ENCODE measurements around the gene ST8SIA5. TPM values are rescaled to one million over a fixed set of nuclear protein-coding genes. Genes with fewer than 3 reads are reported as not detected.

The ST8SIA5 gene
- total RNA-seq, 1 experiment from 2014 or later = 0.54 TPM

GRCh38 chr18:46628206-46628605 lies 128.6 kb downstream of the ST8SIA5 start:
- Histone ChIP-seq H3K4me3 (replicated peaks in 1 of 2; ENCODE audit: low read depth in 1 of 2, low read length in 2 of 2) (no peak overlapping the region), H4K20me1 (ENCODE audit: insufficient read depth) (no peaks in the 10 kb centered on the region), H3K9me3 (ENCODE audit: control insufficient read depth in 1 of 2, insufficient read depth in 1 of 2, low read depth in 1 of 2, low read length in 2 of 2) (no peaks in the 10 kb centered on the region), H3K4me2 (ENCODE audit: low read length) (no peak overlapping the region), H3K27ac (ENCODE audit: low read depth, low read length) (no peak overlapping the region), H3K79me2 (ENCODE audit: insufficient read depth, low read length) (no peaks in the 10 kb centered on the region), H3K36me3 (ENCODE audit: control insufficient read depth in 1 of 2, insufficient read depth in 2 of 2, low read length in 2 of 2) (no peaks in the 10 kb centered on the region), H3K27me3 (ENCODE audit: insufficient read depth, low read length) (peaks cover 38% of the 10 kb centered on the region), H2AFZ (ENCODE audit: low read depth, low read length, poor library complexity, severe bottlenecking) (no peak overlapping the region), H3K9me2 (ENCODE audit: insufficient read depth) (no peaks in the 10 kb centered on the region), H3K4me1 (ENCODE audit: control insufficient read depth in 1 of 2, insufficient read depth in 2 of 2, low read length in 2 of 2) (peaks cover 0 to 8% of the 10 kb centered on the region in 2 experiments; a peak in 2 of 4 replicates), H3K9ac (ENCODE audit: low read length) (no peak overlapping the region)
- intact Hi-C loops (cut with micrococcal nuclease) = no loop called here
- BruUV-seq (replicated peaks) = no TSS peak
- ChIA-PET POLR2A (no interaction called here), RAD21 (ENCODE audit: low non-redundant PET in 1 of 2, low total read pairs in 2 of 2, uncharacterized antibody in 2 of 2, unreplicated experiment in 2 of 2) (no interaction called here), CTCF (no interaction called here)
- no peak for DNase-seq (ENCODE audit: low read depth, low spot score)
- TF ChIP-seq YY1 (IDR thresholded peaks at IDR 0.05; ENCODE audit: extremely low read depth, insufficient replicate concordance, low read depth, low read length) (no peak), CTCF (IDR thresholded peaks at IDR 0.05 in 2 of 3, conservative IDR thresholded peaks at IDR 0.05 in 1 of 3; ENCODE audit: borderline replicate concordance in 1 of 3, insufficient read depth in 1 of 3, low read depth in 2 of 3, low read length in 2 of 3) (no peak), SRF (IDR thresholded peaks at IDR 0.05; ENCODE audit: low read depth) (no peak), ZFX (IDR thresholded peaks at IDR 0.05) (no peak), SP1 (IDR thresholded peaks at IDR 0.05; ENCODE audit: low read depth) (no peak), POLR2A (IDR thresholded peaks at IDR 0.05; ENCODE audit: borderline replicate concordance, extremely low read depth, insufficient read depth, insufficient read length) (no peak), ZBTB33 (IDR thresholded peaks at IDR 0.05; ENCODE audit: extremely low read depth, insufficient replicate concordance, low read length) (no peak), EZH2phosphoT487 (IDR thresholded peaks at IDR 0.05; ENCODE audit: borderline replicate concordance) (no peak), EGR1 (IDR thresholded peaks at IDR 0.05; ENCODE audit: low read depth) (no peak), TCF7L2 (IDR thresholded peaks at IDR 0.05; ENCODE audit: borderline replicate concordance, extremely low read depth, insufficient read depth, insufficient read length) (no peak), ELF1 (IDR thresholded peaks at IDR 0.05; ENCODE audit: borderline replicate concordance, low read depth) (no peak), RAD21 (IDR thresholded peaks at IDR 0.05; ENCODE audit: low read depth) (no peak), SIN3A (IDR thresholded peaks at IDR 0.05; ENCODE audit: low read depth) (no peak), ATF3 (IDR thresholded peaks at IDR 0.05) (no peak), CEBPB (IDR thresholded peaks at IDR 0.05; ENCODE audit: low read depth) (no peak), EZH2 (IDR thresholded peaks at IDR 0.05) (no peak)
- TF ChIP-seq, protein P1, sequence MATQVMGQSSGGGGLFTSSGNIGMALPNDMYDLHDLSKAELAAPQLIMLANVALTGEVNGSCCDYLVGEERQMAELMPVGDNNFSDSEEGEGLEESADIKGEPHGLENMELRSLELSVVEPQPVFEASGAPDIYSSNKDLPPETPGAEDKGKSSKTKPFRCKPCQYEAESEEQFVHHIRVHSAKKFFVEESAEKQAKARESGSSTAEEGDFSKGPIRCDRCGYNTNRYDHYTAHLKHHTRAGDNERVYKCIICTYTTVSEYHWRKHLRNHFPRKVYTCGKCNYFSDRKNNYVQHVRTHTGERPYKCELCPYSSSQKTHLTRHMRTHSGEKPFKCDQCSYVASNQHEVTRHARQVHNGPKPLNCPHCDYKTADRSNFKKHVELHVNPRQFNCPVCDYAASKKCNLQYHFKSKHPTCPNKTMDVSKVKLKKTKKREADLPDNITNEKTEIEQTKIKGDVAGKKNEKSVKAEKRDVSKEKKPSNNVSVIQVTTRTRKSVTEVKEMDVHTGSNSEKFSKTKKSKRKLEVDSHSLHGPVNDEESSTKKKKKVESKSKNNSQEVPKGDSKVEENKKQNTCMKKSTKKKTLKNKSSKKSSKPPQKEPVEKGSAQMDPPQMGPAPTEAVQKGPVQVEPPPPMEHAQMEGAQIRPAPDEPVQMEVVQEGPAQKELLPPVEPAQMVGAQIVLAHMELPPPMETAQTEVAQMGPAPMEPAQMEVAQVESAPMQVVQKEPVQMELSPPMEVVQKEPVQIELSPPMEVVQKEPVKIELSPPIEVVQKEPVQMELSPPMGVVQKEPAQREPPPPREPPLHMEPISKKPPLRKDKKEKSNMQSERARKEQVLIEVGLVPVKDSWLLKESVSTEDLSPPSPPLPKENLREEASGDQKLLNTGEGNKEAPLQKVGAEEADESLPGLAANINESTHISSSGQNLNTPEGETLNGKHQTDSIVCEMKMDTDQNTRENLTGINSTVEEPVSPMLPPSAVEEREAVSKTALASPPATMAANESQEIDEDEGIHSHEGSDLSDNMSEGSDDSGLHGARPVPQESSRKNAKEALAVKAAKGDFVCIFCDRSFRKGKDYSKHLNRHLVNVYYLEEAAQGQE (IDR thresholded peaks at IDR 0.05; ENCODE audit: low read depth) = no peak
- ATAC-seq = no peak

Data from HCT116 (cell line).